HG03196 (cell line): ENCODE data around the gene RPS6KA2.
A peak's percentile ranks its signal among the peaks of the same experiment; 100 is the strongest.

Source experiments
- ATAC-seq: cut with Tn5 transposase; IDR thresholded peaks from one replicate; pipeline ENCODE4 v1.9.1; 2021; ENCODE audit not compliant: unreplicated experiment

Gene RPS6KA2

GRCh38 chr6:166627033-166627874, at the start of gene RPS6KA2:
Gene RPS6KA2 (minus strand): TSS chr6:166627251. CDS start chr6:166627019, 232 bp downstream.
- ATAC-seq = peak; percentile 83

GRCh38 chr6:166676270-166676860, 49.3 kb upstream of the RPS6KA2 start:
- no peak for ATAC-seq

- no peak for ATAC-seq
These were observed 48.7 kb upstream of the RPS6KA2 start for GRCh38 chr6:166675736-166676135.

- ATAC-seq = no peak
These were observed 46.3 kb upstream of the RPS6KA2 start for GRCh38 chr6:166673309-166673708.

- no peak for ATAC-seq
These were observed 45.7 kb upstream of the RPS6KA2 start for GRCh38 chr6:166672624-166673206.

GRCh38 chr6:166672146-166672545, 45.1 kb upstream of the RPS6KA2 start:
- no peak for ATAC-seq

- no peak for ATAC-seq
These were observed 44.5 kb upstream of the RPS6KA2 start for GRCh38 chr6:166671434-166672081.

- ATAC-seq = no peak
These were observed 43.8 kb upstream of the RPS6KA2 start for GRCh38 chr6:166670894-166671293.

- no peak for ATAC-seq
These were observed 43.0 kb upstream of the RPS6KA2 start for GRCh38 chr6:166670013-166670412.

- no peak for ATAC-seq
These were observed 41.0 kb upstream of the RPS6KA2 start for GRCh38 chr6:166667796-166668610.

GRCh38 chr6:166664135-166664534, 37.1 kb upstream of the RPS6KA2 start:
- no peak for ATAC-seq

- no peak for ATAC-seq
These were observed 36.5 kb upstream of the RPS6KA2 start for GRCh38 chr6:166663568-166663967.

- no peak for ATAC-seq
These were observed 35.6 kb upstream of the RPS6KA2 start for GRCh38 chr6:166662690-166663089.

- ATAC-seq = no peak
These were observed 34.5 kb upstream of the RPS6KA2 start for GRCh38 chr6:166661327-166662085.

- ATAC-seq = no peak
These were observed 33.2 kb upstream of the RPS6KA2 start for GRCh38 chr6:166660157-166660688.

- no peak for ATAC-seq
These were observed 32.5 kb upstream of the RPS6KA2 start for GRCh38 chr6:166659581-166659980.

- ATAC-seq = no peak
These were observed 31.7 kb upstream of the RPS6KA2 start for GRCh38 chr6:166658792-166659150.

- no peak for ATAC-seq
These were observed 31.2 kb upstream of the RPS6KA2 start for GRCh38 chr6:166658115-166658791.

GRCh38 chr6:166657531-166657930, 30.5 kb upstream of the RPS6KA2 start:
- no peak for ATAC-seq
